ENCODE data around the gene CHST1. TPM values are rescaled to one million over a fixed set of nuclear protein-coding genes. Genes with fewer than 3 reads are reported as not detected.

The CHST1 gene
- total RNA-seq, 1 donor from 2014 or later, result not detected

- Mint-ChIP-seq H3K4me3 (no peak overlapping the region), H3K27ac (no peak overlapping the region), H3K27me3 (peaks cover 39% of the 10 kb centered on the region), H3K9me3 (no peaks in the 10 kb centered on the region), H3K4me1 (peaks cover 4% of the 10 kb centered on the region), H3K36me3 (ENCODE audit: low read depth) (no peaks in the 10 kb centered on the region)
- no peak for DNase-seq
- ChIA-PET CTCF (no interaction called here), POLR2A (no interaction called here)
- TF ChIP-seq CTCF (IDR thresholded peaks at IDR 0.05), result no peak
- ATAC-seq (ENCODE audit: low read depth), result no peak
- intact Hi-C loops (cut with micrococcal nuclease), result no loop called here
Measured at GRCh38 chr11:45661439-45662055, 3.9 kb downstream of the CHST1 start.

GRCh38 chr11:45660729-45661438 is 4.5 kb downstream of the CHST1 start:
- CTCF ChIA-PET, result no interaction called here
- Mint-ChIP-seq H3K27me3 (peaks cover 39% of the 10 kb centered on the region), H3K4me3 (no peak overlapping the region), H3K27ac (no peak overlapping the region), H3K4me1 (peaks cover 2% of the 10 kb centered on the region), H3K9me3 (no peaks in the 10 kb centered on the region), H3K36me3 (ENCODE audit: low read depth) (no peaks in the 10 kb centered on the region)
- ATAC-seq (ENCODE audit: low read depth) (no peak), DNase-seq (no peak)
- no peak for TF ChIP-seq CTCF (IDR thresholded peaks at IDR 0.05)
- POLR2A ChIA-PET, result no interaction called here
- intact Hi-C loops (cut with micrococcal nuclease), result no loop called here

- intact Hi-C loops (cut with micrococcal nuclease), result no loop called here
- ATAC-seq (ENCODE audit: low read depth), result no peak
- peaks cover 3% of the 10 kb centered on the region for H3K4me1 Mint-ChIP-seq
Measured at GRCh38 chr11:45659818-45660160, 5.6 kb downstream of the CHST1 start.

GRCh38 chr11:45659031-45659817 is 6.2 kb downstream of the CHST1 start:
- peaks cover 44% of the 10 kb centered on the region for H3K27me3 Mint-ChIP-seq
- ChIA-PET CTCF (interaction anchor here (1.1 kb wide), 1 partner anchor 288 kb away, joined by 4 read pairs; no protein-coding TSS in a partner anchor), POLR2A (no interaction called here)
- DNase-seq, result no peak
- no peak overlapping the region for H3K27ac Mint-ChIP-seq
- ATAC-seq (ENCODE audit: low read depth), result no peak
- H3K9me3 Mint-ChIP-seq, result no peaks in the 10 kb centered on the region
- no peak overlapping the region for H3K4me3 Mint-ChIP-seq
- H3K4me1 Mint-ChIP-seq, result peaks cover 3% of the 10 kb centered on the region
- no peaks in the 10 kb centered on the region for H3K36me3 Mint-ChIP-seq (ENCODE audit: low read depth)
- no peak for TF ChIP-seq CTCF (IDR thresholded peaks at IDR 0.05)
- intact Hi-C loops (cut with micrococcal nuclease), result no loop called here

More at GRCh38 chr11:45659818-45660160, 5.6 kb downstream of the CHST1 start:
- H3K36me3 Mint-ChIP-seq (ENCODE audit: low read depth), result no peaks in the 10 kb centered on the region
- no peak overlapping the region for H3K27ac Mint-ChIP-seq
- no peak for DNase-seq
- H3K4me3 Mint-ChIP-seq, result no peak overlapping the region
- H3K9me3 Mint-ChIP-seq, result no peaks in the 10 kb centered on the region
- ChIA-PET POLR2A (no interaction called here), CTCF (no interaction called here)
- peaks cover 44% of the 10 kb centered on the region for H3K27me3 Mint-ChIP-seq
- TF ChIP-seq CTCF (IDR thresholded peaks at IDR 0.05), result no peak
